Amniotic epithelial cell (primary cell): ENCODE measurements around the gene RPS15.

Experiments used
- DNase-seq: peaks from one replicate; pipeline ENCODE4 v3.0.0-alpha.2; 2010; ENCODE audit warnings: low read depth

The RPS15 gene

DNA sequence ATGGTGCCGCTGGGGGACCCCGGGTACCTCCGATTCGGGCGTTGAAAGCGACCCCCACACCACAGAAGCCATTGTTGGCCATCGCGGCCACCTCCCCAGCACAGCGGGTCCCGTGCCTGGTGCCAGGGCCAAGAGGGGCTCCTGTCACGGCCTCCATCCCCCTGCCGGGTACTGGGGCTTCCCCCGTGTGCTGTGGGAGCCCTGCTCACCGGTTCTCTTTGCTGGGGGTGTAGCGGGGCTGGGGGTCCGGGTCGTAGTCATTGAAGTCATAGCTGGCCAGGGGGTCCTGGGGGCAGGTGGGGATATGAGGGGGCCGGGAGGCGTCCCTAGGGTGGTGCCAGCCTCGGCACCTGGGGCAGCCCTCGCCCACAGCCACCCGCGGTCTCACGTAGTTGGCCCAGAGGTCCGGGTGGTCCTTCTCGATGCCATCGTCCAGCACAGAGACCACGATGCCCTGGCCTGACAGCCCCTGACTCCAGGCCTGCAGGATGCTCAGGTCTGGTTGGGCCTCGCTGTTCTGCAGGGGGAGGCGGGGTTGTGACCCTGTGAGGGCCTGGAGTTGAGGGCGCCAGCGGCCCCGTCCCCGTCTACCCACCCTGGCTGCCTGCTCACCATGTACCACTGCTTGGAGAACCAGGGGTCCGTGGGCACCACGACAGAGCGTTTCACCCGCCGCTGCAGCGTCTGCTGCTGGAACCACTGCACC, 49.5 kb downstream of the RPS15 start:
- DNase-seq = no peak

DNA sequence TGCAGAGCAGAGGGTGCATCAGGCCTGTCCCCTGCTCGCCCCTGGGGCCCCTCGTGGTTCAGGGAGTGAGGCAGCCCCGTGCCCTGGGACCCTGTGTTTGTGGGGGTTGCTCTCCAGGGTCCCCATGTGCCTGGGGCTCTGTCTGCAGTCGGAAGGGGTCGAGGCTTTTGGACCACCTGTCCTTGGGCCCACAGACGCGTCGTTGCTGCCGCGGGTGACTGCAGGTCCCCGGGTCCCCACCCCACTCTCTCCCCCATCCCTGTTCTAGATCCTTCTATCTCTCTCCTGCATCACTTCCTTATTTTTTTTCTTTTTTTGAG, 50.0 kb downstream of the RPS15 start:
- DNase-seq = no peak

DNA sequence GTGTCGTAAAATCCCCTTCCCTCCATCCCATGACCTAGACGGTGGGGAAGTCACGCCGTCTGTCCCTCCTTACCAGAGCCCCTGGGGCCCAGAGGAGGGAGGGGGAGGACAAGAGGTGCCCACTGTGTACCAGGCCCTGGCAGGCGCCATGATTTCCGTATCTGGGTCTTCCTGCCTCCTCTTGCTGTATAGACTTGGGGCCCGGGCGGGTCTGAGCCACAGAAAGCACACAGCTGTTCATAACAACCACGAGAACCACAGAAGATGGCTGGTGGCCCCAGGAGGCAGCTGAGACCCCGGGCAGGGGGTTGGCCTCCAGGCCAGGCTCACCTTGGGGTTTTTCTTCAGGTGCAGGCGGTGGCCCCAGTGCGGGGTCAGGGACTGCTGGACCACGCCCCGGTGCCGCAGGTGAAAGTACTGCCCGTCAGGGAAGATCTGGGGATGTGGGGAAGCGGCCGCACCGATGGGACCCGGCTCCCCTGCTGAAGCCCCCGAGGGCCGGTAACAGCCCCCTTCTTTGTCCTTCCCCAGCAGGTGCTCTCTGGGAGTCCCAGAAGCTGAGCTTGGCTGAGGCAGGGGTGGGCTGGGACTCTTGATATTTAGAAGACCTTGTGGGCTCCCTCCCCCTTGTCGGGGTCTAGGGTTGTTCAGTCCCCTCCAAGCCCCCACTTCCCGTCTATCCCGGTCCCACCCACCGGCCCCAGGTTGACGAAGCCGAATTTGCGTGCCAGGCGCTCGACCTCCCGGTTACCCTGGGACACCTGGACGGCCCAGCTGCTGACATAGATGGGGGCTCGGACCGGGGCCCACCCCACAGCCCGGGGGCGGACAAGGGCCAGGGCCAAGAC, 51.5 kb downstream of the RPS15 start:
- DNase-seq = no peak
